Left kidney (tissue), 2 donors: ENCODE results near the gene TUBB. TPM values are rescaled to one million over a fixed set of nuclear protein-coding genes. Genes with fewer than 3 reads are reported as not detected.
"Not testable (repeated sequence)": the region's sequence is repeated elsewhere in the genome, so short reads cannot be mapped to it uniquely, and the experiment has no call there.

ENCODE experiments used
- DNase-seq: peaks from one replicate; pipeline ENCODE4 v3.0.0-alpha.2; 2013
- polyA plus RNA-seq: library from polyadenylated mRNA; unstranded; fragments of 120-200 nt; gene quantifications from one replicate; pipeline ENCODE4 v1.2.1, GENCODE V29; 2013; ENCODE audit not compliant: insufficient read length

TUBB gene
- polyA plus RNA-seq, 1 donor, result 1,353 TPM

GRCh38 chr6:30757261-30757904 lies 37.2 kb downstream of the TUBB start:
- no peak for DNase-seq

DNA sequence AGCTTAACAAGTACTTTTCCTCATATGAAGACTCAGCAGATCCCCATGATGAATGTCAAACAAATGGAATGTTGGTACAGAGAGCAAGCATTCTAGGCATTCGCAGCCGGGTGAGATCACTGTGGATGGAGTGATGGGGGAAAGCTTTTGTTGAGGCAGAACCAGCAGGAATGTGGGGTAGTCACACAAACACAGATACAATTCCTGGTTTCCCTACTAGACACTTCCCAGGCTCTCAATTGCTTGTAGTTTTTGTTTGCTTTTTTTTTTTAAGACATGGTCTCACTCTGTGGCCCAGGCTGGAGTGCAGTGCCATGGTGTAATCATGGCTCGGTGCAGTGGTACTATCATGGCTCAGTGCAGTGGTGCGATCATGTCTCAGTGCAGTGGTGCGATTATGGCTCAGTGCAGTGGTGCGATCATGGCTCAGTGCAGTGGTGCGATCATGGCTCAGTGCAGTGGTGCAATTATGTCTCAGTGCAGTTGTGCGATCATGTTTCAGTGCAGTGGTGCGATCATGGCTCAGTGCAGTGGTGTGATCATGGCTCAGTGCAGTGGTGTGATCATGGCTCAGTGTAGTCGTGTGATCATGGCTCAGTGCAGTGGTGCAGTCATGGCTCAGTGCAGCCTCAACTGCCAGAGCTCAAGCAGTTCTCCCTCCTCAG lies 39.6 kb downstream of the TUBB start:
- DNase-seq, result no peak

DNA sequence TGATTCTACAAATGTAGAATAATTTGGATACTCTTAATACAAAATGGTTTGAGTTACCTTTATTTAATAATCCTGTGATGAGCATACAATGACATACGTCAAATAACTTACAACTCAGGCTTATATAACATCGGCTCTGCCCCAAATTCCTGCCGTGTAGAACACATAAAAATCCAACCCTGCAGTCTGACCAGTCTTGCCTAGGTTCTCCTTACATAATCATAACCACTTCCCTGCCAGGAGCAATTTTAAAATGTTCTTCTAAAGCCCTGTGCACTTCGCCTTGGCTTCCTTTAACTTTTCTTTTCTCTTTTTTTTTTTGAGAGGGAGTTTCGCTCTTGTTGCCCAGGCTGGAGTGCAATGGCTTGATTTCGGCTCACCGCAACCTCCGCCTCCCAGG lies 40.4 kb downstream of the TUBB start:
- no peak for DNase-seq

- DNase-seq, result no peak
Observed at GRCh38 chr6:30761791-30762429, 41.8 kb downstream of the TUBB start.

DNA sequence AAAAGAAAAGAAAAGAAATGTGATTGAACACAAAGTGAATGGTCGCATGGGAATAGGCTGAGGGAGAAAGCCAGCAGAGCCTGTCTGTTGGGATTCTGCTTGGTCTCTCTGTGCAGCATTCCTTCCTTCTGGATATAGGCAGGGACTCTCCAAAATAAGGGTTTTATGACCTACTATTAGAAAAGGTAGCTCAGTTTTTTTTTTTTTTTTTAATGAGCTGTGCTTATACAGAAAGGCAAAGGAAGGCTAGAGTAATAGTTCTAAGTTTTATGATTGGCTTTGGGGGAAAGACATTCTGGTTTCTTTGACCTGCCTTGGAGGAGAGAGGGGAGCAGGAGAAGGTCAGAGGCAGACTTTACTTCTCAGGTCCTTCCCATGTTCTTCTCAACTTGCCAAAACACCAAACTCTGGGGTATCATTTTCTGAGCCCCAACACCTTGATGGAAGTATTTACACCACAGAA lies 43.0 kb downstream of the TUBB start:
- no peak for DNase-seq

DNA sequence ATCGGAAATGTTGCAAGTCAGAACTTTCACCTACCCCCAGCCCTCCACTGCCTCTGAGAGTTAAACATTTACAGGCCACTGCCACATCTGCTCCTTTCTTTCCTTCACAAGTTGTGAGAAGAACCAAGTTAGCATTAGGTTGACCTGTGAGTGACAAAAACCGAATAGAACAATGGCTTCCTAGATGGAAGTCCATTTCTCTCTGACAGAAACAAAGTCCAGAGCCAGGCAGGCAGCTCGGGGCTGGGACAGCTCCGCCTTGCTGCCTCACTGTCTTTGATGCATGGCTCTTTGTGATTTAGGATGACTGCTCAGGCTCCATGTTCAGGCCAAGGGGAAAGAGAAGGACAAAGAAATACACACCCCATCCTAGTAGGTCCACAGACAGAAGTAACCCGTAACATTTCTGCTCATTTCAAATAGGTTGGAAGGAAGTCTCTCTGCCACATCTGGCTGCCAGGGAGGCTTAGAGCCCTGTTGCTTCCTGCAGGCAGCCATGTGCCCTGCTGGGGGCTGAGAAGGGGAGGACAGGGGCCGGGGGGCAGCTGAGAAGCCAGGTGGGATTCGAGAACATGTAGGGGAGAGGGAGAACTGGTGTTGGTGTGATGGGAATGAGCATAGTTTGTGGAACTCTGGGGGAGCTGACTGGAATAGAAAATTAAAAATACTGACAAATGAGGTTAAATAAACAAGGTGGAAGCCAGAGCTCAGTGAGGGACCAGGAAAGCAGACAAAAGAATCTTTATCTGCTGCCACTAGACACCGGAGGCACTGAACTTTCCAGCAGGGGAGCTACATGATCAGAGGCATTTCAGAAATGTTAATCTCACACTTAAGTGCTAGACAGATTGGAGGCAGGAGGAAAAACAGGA lies 43.7 kb downstream of the TUBB start:
- DNase-seq, result no peak

GRCh38 chr6:30764490-30765043 lies 44.4 kb downstream of the TUBB start:
- not testable (repeated sequence) for DNase-seq

DNA sequence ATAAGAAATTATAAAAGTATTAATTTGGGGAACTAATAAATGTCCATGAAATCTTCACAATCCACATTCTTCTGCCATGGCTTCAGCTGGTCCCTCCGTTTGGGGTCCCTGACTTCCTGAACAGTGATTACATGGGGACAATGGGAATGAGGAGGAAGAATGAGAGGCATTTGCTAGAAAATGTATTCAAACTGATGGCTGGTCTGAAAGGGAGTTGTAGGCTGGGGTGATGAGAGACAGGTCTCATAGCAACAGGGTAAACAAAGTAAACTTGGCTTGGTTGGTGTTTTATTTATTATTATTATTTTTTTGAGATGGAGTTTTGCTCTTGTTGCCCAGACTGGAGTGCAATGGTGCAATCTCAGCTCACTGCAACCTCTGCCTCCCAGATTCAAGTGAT lies 45.3 kb downstream of the TUBB start:
- not testable (repeated sequence) for DNase-seq

GRCh38 chr6:30766461-30767157 lies 46.5 kb downstream of the TUBB start:
- DNase-seq, result no peak

GRCh38 chr6:30767158-30767943 lies 47.2 kb downstream of the TUBB start:
- DNase-seq, result no peak

GRCh38 chr6:30767944-30768301 lies 47.8 kb downstream of the TUBB start:
- no peak for DNase-seq

GRCh38 chr6:30768634-30769087 lies 48.5 kb downstream of the TUBB start:
- DNase-seq, result no peak

- DNase-seq, result no peak
Observed at GRCh38 chr6:30769088-30769852, 49.1 kb downstream of the TUBB start.

DNA sequence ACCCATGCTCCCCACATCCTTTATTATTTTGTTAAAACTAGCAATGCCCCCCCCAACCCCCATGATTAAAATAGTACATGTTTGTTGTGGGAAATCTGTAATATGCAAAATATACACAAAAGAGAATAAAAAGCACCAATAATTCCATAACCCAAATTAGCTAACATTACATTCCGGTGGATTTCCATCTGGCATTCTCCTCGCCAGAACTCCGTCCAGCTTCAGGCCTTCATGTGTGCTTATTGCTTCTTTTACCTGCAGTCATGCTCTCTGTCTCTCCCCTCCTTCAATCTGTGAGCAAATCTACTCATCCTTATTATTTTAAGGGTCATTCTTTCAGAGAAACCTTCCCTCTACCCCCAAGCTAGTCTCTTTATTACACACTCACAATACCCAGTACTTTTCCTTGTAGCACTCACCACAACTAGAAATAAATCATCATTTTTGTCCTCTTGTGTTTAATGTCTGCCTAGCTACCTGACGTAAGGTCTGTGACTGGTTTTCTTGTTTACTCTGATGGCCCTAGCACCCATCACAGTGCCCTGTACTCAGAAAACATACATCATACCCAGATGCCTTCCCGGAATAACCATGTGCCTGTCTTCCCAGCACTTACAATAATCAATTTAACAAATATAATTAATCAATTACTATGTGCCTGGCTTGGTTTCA lies 49.8 kb downstream of the TUBB start:
- no peak for DNase-seq

DNA sequence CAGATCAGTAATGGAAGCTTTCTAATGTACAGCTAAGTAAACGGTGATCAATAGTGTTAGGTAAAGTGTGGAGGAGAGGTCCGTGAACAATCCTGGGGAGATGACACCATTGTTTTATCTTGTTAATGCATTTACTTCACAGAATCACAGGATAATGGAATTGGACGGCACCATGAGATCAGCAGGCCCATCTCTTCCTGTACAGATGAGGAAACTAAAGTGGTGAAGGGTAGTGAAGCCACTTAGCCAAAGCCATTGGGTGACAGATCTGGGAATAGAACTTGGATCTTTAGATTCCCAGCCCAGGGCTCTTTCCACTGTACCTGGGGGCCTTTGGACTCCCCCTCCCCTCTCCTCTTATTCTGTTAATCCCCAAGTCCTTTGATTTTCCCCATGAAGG lies 50.4 kb downstream of the TUBB start:
- no peak for DNase-seq

DNA sequence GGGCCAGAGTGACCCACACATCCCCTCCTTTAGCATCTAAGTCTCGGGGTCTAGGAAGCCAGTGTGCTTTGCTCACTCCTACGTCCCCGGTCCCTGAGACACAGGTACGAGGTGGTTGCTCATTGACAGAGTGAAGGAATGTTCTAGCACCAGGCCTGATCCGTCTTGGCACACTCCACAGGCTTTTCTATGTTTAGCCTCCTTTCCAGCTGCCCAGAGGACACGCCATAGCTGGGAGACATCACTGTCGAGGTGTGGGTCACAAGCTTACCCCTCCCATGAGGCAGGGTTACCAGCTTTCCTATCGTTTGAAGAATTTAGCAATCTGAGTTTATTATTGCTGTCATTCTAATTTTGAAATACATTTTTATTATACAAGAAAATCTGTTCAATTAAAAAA lies 54.5 kb downstream of the TUBB start:
- DNase-seq, result no peak
